Measurements from ENCODE around the gene PAFAH2. TPM values are rescaled to one million over a fixed set of nuclear protein-coding genes. Genes with fewer than 3 reads are reported as not detected.

Gene PAFAH2
- polyA plus RNA-seq, 4 donors: 17.2 to 32.7 (median 26.1) TPM

Other genes with a start within 250 kb of the PAFAH2 start
- gene SELENON, start 197.9 kb downstream of the PAFAH2 start, polyA plus RNA-seq: 10 to 100 TPM in 2 of 4 donors, 1 to 10 TPM in 2; 4.7 to 52.9 (median 22.2) TPM
- 100 to 1,000 TPM in 1 of 4 donors, 10 to 100 TPM in 3; 37.7 to 181 (median 78.5) TPM for gene MTFR1L, start 178.1 kb downstream of the PAFAH2 start, polyA plus RNA-seq
- 1 to 10 TPM in 2 of 4 donors, under 1 TPM in 1, not detected in 1; 0.67 to 3.2 (median 1.9) TPM for gene AUNIP, start 138.6 kb downstream of the PAFAH2 start, polyA plus RNA-seq
- gene PAQR7, start 122.4 kb downstream of the PAFAH2 start, polyA plus RNA-seq: 10 to 100 TPM; 10.2 to 53.9 (median 27.2) TPM
- gene STMN1, start 91.6 kb downstream of the PAFAH2 start, polyA plus RNA-seq: 100 to 1,000 TPM in 2 of 4 donors, 10 to 100 TPM in 2; 30.9 to 275 (median 142) TPM
- under 1 TPM in 2 of 4 donors, not detected in 2; 0.41 to 0.51 TPM for gene EXTL1, start 23.7 kb upstream of the PAFAH2 start, polyA plus RNA-seq
- gene SLC30A2, start 48.1 kb upstream of the PAFAH2 start, polyA plus RNA-seq: 10 to 100 TPM in 1 of 4 donors, under 1 TPM in 3; 0.09 to 43.2 (median 0.36) TPM
- gene TRIM63, start 69.6 kb upstream of the PAFAH2 start, polyA plus RNA-seq: 10 to 100 TPM in 1 of 4 donors, 1 to 10 TPM in 2, under 1 TPM in 1; 0.91 to 11.3 (median 2.8) TPM
- 10 to 100 TPM in 1 of 4 donors, 1 to 10 TPM in 3; 3.2 to 13.9 (median 5.3) TPM for gene PDIK1L, start 113.8 kb upstream of the PAFAH2 start, polyA plus RNA-seq
- 1 to 10 TPM in 1 of 4 donors, under 1 TPM in 2, not detected in 1; 0.32 to 3.1 (median 0.54) TPM for gene FAM110D, start 161.0 kb upstream of the PAFAH2 start, polyA plus RNA-seq
- not detected for gene C1orf232, start 170.9 kb upstream of the PAFAH2 start, polyA plus RNA-seq
- 100 to 1,000 TPM in 2 of 4 donors, 10 to 100 TPM in 2; 27.7 to 152 (median 94.7) TPM for gene ZNF593, start 171.8 kb upstream of the PAFAH2 start, polyA plus RNA-seq
- under 1 TPM in 2 of 4 donors, not detected in 2; 0.16 to 0.50 TPM for gene ZNF593OS, start 173.8 kb upstream of the PAFAH2 start, polyA plus RNA-seq
- 10 to 100 TPM; 16.1 to 85.0 (median 47.9) TPM for gene CNKSR1, start 179.4 kb upstream of the PAFAH2 start, polyA plus RNA-seq
- gene CATSPER4, start 192.5 kb upstream of the PAFAH2 start, polyA plus RNA-seq: under 1 TPM in 1 of 4 donors, not detected in 3; 0.09 TPM
- gene CEP85, start 236.1 kb upstream of the PAFAH2 start, polyA plus RNA-seq: 10 to 100 TPM in 1 of 4 donors, 1 to 10 TPM in 3; 2.7 to 11.0 (median 5.6) TPM